GM18858 (cell line): ENCODE data around the gene ACACA.

Experiments used
- ATAC-seq: cut with Tn5 transposase; IDR thresholded peaks from one replicate; pipeline ENCODE4 v1.9.1; 2021; ENCODE audit not compliant: unreplicated experiment

ACACA gene

GRCh38 chr17:37051833-37052232, 354.8 kb downstream of the ACACA start:
- ATAC-seq: no peak

- ATAC-seq: no peak
Measured at GRCh38 chr17:37051381-37051780, 355.3 kb downstream of the ACACA start.

- no peak for ATAC-seq
Measured at GRCh38 chr17:37050920-37051319, 355.7 kb downstream of the ACACA start.

GRCh38 chr17:37048811-37049210, 357.8 kb downstream of the ACACA start:
- ATAC-seq: no peak

- no peak for ATAC-seq
Measured at GRCh38 chr17:37047631-37048104, 359.0 kb downstream of the ACACA start.

GRCh38 chr17:37045351-37045922, 361.2 kb downstream of the ACACA start:
- ATAC-seq: no peak

GRCh38 chr17:37043201-37043600, 363.4 kb downstream of the ACACA start:
- no peak for ATAC-seq

- no peak for ATAC-seq
Measured at GRCh38 chr17:37041932-37042331, 364.7 kb downstream of the ACACA start.

GRCh38 chr17:37039269-37039668, 367.4 kb downstream of the ACACA start:
- ATAC-seq: no peak

GRCh38 chr17:37037590-37038155, 369.0 kb downstream of the ACACA start:
- ATAC-seq: no peak
